LNCAP (cell line): Measurements from ENCODE around the gene VGLL4.

ENCODE experiments used
- TF ChIP-seq, protein P1 (sequence below): fragments of 450-650 bp; IDR thresholded peaks from 2 replicates; pipeline ENCODE4 v1.5.1; 2017; ENCODE audit warnings: mild to moderate bottlenecking

The VGLL4 gene

DNA sequence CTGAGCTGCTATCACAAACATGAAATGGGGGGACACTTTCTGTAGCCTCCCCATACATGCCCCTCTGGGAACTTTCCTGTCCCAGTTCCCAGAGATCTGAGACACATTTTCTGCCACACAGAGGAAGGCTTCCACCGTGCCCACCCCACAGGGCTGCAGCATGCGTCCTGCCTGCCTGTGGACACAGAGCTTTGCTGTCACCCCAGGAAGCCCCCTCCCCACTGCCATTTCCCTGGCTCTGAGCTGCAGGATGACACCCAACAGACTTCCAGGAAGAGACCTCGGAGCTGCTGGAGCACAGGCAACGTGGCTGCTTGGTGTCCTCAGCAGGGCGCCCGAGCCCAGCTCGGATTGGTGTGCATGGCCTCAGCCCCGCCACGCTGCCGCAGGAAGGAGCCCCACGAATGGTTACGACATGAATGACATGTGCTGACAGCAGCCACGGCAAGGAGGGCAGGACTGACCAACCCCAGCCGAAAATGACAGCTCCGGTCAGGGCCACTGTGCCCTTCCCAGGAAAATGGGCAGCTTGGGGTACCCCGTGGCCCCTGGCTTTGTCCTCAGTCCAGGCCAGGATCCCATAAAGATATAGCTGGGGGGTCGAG is 81.3 kb downstream of the VGLL4 start:
- TF ChIP-seq, protein P1, sequence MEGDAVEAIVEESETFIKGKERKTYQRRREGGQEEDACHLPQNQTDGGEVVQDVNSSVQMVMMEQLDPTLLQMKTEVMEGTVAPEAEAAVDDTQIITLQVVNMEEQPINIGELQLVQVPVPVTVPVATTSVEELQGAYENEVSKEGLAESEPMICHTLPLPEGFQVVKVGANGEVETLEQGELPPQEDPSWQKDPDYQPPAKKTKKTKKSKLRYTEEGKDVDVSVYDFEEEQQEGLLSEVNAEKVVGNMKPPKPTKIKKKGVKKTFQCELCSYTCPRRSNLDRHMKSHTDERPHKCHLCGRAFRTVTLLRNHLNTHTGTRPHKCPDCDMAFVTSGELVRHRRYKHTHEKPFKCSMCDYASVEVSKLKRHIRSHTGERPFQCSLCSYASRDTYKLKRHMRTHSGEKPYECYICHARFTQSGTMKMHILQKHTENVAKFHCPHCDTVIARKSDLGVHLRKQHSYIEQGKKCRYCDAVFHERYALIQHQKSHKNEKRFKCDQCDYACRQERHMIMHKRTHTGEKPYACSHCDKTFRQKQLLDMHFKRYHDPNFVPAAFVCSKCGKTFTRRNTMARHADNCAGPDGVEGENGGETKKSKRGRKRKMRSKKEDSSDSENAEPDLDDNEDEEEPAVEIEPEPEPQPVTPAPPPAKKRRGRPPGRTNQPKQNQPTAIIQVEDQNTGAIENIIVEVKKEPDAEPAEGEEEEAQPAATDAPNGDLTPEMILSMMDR = no peak

DNA sequence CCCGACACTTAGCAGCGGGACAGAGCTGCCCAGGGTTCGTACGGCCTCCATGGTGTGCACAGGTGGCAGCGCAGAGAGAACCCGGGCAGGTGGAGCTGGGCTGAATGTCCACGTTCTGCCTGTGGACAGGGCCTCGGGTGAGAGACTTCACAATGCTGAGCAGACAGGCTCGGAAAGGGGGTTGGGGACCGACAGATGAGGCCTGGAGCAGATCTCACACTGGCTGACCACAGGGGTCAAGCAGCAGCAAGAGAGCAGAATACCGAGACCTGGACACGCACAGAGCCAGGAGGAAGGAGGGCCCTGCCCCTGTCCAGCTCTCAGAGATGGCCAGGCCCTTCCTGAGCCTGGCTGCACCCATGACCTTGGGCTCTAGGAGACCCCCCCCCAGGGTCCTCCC is 83.0 kb downstream of the VGLL4 start:
- TF ChIP-seq, protein P1 = no peak

DNA sequence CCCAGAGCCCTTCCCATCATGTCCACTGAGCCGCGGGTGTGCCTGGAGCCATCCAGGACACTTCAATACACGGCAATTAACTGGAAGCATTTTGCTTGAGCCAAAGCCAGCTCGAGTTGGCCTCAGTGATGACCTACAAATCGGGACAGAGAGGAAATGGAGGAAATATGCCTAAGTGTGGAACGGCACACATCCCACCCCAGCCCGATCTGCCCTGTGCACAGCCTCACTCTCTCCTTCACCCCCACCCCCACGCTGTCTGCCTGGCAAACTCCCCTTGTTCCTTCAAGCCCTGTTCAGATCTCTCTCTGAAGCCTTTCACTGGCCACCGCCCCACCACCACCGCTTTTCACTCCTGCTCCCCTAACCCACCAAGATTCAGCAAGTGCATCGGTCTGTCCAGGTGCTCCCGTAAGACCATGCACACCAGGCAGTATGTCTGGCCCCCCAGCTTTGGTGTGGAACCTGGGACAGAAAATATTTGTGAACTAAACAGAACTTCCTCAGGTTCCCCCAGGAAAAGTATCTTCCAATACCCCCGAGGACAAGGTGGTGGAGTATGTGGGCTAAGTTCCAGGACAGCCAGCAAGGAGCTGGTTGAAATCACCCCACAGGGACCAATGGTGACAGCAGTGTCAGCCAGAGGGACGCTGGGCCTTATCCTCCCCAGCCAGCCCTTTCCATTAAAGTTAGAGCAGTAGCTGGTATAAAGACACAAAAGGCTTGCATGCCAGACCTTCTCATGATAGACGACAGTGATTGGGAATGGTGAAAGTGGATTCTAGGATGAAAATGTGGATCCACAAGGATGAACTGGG is 83.7 kb downstream of the VGLL4 start:
- TF ChIP-seq, protein P1 = no peak

DNA sequence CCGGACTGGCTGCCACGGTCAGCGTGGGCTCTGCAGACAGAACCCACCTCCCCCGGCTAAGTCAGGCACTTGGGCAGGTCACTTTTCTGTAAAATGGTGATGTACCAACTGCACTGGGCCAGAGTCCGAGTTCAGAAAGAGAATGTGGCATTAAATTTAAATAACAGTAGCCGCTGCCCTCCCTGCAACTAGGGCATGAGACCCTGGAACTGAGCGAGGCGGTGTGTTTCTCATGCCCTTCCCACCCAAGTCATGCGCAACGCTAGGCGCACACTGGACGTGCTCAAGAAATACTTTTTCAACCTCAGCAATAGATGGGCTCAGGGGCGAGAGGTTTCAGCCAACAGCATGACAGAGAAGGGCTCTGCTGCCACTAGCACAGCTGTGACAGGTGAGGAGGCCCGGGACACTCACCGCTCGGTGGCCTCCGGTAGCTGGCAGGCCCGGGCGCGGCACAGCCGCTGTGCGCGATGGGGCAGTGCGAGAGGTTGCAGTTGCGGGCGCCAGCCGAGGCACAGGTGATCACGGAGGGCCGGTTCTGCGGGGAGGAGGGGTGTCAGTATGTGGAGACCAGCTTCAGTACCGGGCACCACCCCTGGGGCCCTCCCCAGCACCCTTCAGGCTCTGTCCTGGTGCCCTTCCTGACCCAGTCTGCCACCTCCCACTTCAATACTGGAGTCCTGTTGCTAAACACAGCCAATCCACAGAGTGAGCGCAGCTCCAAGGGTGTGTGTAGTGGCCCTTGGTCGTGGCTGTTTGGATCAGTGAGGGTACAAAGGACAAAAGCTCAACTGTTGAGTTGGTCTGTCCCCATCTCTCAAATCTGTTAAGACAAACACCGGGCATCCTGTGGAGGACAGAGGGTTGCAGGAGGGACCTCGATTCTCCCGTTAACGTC is 84.5 kb downstream of the VGLL4 start:
- TF ChIP-seq, protein P1 = no peak

DNA sequence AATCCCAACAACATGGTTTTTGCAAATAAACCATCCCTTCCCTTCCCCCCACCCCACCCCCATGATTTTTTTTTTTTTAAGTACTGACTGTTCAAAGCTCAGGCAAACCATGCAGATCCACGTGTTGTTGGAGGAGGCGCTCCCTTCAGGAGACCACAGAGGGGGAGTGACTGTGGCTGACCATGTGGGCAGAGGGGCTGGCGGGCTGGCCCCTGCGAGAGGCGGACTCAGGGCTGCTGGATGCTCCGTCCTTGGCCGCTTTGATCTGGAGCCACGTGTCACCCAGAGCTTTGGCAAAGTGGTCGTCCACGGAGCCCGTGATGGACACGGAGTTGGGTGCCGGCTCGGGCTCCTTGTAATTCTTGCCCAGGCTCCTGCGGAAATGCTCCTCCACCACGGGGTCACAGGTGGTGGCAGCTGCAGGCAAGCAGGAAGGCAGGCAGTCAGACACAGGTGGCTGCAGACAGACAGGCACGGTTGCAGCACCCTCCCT is 85.3 kb downstream of the VGLL4 start:
- TF ChIP-seq, protein P1 = no peak

DNA sequence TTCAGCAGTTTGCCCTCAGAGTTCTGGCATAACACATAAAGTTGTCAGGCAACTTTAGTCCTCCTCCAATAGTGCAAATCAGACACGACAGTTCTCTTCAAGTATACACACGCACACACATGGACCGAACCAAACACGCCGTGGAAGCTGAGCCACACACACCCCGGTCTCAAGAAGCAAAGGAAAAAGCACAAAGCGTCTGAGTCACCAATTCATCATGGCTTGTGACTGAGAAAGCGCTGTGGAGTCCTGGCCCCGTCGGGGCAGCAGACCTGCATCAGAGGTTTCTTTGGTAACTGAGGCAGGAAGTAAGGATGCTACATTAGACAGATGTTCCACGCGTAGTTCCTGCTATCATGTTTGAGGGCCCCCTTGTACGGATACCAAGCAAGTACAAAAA is 85.7 kb downstream of the VGLL4 start:
- TF ChIP-seq, protein P1 = no peak
